GM20431 (cell line): ENCODE measurements around the gene ZAP70.

Source experiments
- in situ Hi-C: fragments of 300-500 bp; cut with MseI, MboI; formaldehyde crosslinking; loops from one replicate; pipeline ENCODE4 v1.15.0; 2020; ENCODE audit warnings: low sequenced_read_pairs; ENCODE audit not compliant: unreplicated experiment

ZAP70 gene

GRCh38 chr2:97769711-97770110 is 56.3 kb downstream of the ZAP70 start:
- in situ Hi-C loops, result no loop called here

DNA sequence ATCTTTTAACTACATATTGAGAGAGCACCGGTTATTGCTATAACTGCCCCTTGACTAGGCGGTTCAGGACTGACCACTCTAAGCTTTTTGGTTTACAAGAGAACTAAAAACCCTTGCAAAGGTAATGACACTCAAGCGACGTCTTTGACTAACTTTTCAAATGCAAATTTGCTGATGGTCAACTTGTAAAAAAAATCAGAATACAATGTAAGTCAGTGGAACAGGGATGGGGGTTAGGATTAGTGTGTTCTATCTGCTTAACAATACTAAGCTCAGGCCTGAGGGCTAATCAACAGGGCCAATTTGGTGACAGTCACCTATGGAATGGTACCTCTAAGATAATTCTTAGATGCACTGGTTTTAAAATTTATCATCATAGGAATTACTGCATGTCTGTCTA is 57.1 kb downstream of the ZAP70 start:
- in situ Hi-C loops, result no loop called here

GRCh38 chr2:97774425-97774824 is 61.0 kb downstream of the ZAP70 start:
- in situ Hi-C loops, result no loop called here

DNA sequence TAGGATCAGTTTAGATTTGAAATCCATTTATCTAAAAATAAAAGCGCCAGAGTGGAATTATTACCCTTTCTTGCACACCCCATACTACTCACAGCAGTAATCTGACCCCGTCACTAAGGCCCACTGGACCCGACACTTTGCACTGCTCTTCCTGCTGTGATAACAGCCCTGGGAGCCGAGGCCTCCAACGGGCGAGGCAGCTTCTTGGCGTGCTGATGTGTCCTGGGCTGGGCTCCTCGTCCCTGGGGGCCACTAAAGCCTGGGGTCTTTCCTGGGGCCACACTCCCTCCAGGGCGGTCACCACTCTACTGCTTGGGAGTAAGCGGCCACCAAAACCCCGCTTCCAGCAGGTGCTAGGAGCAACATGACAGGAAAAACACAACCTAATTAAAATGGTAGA is 61.7 kb downstream of the ZAP70 start:
- in situ Hi-C loops, result no loop called here

- in situ Hi-C loops, result no loop called here
These were observed 65.8 kb downstream of the ZAP70 start for GRCh38 chr2:97779141-97779540.

GRCh38 chr2:97781981-97782380 is 68.6 kb downstream of the ZAP70 start:
- in situ Hi-C loops, result no loop called here

DNA sequence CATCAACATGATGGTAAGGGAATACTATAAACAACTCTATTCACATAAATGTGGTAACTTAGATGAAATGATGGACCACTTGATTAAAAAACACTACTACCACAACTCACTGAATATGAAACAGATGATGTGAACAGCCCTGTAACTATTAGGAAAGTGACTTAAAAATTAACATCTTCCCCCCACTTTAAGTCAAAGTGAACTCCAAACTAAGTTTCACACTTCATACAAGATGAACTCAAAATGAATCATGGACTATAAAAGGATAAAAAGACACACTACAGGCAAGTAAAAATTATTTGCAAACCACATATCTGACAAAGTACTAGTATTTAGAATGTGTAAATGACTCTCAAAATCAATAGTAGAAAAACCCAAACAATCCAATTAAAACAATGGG is 71.6 kb downstream of the ZAP70 start:
- in situ Hi-C loops, result no loop called here

GRCh38 chr2:97785818-97786217 is 72.4 kb downstream of the ZAP70 start:
- in situ Hi-C loops, result no loop called here

GRCh38 chr2:97788986-97789644 is 75.7 kb downstream of the ZAP70 start:
- in situ Hi-C loops, result no loop called here
